Measurements from ENCODE around the gene ZNF302.
"Not testable (repeated sequence)": the region's sequence is repeated elsewhere in the genome, so short reads cannot be mapped to it uniquely, and the experiment has no call there.

Gene ZNF302

GRCh38 chr19:34665275-34665674, 12.2 kb upstream of the ZNF302 start:
- not testable (repeated sequence) for H3K36me3 Mint-ChIP-seq (ENCODE audit: low read depth); H3K4me1 Mint-ChIP-seq (ENCODE audit: low read depth); H3K27ac Mint-ChIP-seq; H3K9me3 Mint-ChIP-seq; H3K4me3 Mint-ChIP-seq; H3K27me3 Mint-ChIP-seq (ENCODE audit: low read depth); DNase-seq (ENCODE audit: low spot score)

- peaks cover 2% of the 10 kb centered on the region for H3K36me3 Mint-ChIP-seq (ENCODE audit: low read depth)
- DNase-seq (ENCODE audit: low spot score), result no peak
- H3K4me1 Mint-ChIP-seq (ENCODE audit: low read depth), result peaks cover 10% of the 10 kb centered on the region
- H3K4me3 Mint-ChIP-seq, result no peak overlapping the region
- H3K27me3 Mint-ChIP-seq (ENCODE audit: low read depth), result no peaks in the 10 kb centered on the region
- H3K27ac Mint-ChIP-seq, result peak overlapping the region; percentile 69
- no peaks in the 10 kb centered on the region for H3K9me3 Mint-ChIP-seq
Observed at GRCh38 chr19:34666200-34666957, 11.1 kb upstream of the ZNF302 start.

GRCh38 chr19:34666958-34667265, 10.6 kb upstream of the ZNF302 start:
- H3K9me3 Mint-ChIP-seq, result no peaks in the 10 kb centered on the region
- peaks cover 2% of the 10 kb centered on the region for H3K36me3 Mint-ChIP-seq (ENCODE audit: low read depth)
- H3K27ac Mint-ChIP-seq, result peak overlapping the region; percentile 69

GRCh38 chr19:34667349-34668076, 10.0 kb upstream of the ZNF302 start:
- H3K27me3 Mint-ChIP-seq (ENCODE audit: low read depth), result no peaks in the 10 kb centered on the region
- H3K27ac Mint-ChIP-seq, result peak overlapping the region; percentile 84
- DNase-seq (ENCODE audit: low spot score), result no peak
- no peaks in the 10 kb centered on the region for H3K9me3 Mint-ChIP-seq
- peaks cover 10% of the 10 kb centered on the region for H3K4me1 Mint-ChIP-seq (ENCODE audit: low read depth)
- H3K4me3 Mint-ChIP-seq, result peak overlapping the region; percentile 61
- peaks cover 2% of the 10 kb centered on the region for H3K36me3 Mint-ChIP-seq (ENCODE audit: low read depth)

More at GRCh38 chr19:34666958-34667265, 10.6 kb upstream of the ZNF302 start:
- no peak for DNase-seq (ENCODE audit: low spot score)
- H3K4me1 Mint-ChIP-seq (ENCODE audit: low read depth), result peaks cover 10% of the 10 kb centered on the region
- peak overlapping the region; percentile 56 for H3K4me3 Mint-ChIP-seq
- no peaks in the 10 kb centered on the region for H3K27me3 Mint-ChIP-seq (ENCODE audit: low read depth)

- H3K9me3 Mint-ChIP-seq; H3K4me1 Mint-ChIP-seq (ENCODE audit: low read depth); DNase-seq (ENCODE audit: low spot score); H3K27ac Mint-ChIP-seq; H3K4me3 Mint-ChIP-seq; H3K36me3 Mint-ChIP-seq (ENCODE audit: low read depth); H3K27me3 Mint-ChIP-seq (ENCODE audit: low read depth): not testable (repeated sequence)
Observed at GRCh38 chr19:34668077-34668689, 9.3 kb upstream of the ZNF302 start.

GRCh38 chr19:34668690-34669089, 8.8 kb upstream of the ZNF302 start:
- H3K4me3 Mint-ChIP-seq; H3K27ac Mint-ChIP-seq; H3K27me3 Mint-ChIP-seq (ENCODE audit: low read depth); H3K36me3 Mint-ChIP-seq (ENCODE audit: low read depth); DNase-seq (ENCODE audit: low spot score); H3K9me3 Mint-ChIP-seq; H3K4me1 Mint-ChIP-seq (ENCODE audit: low read depth): not testable (repeated sequence)

- Mint-ChIP-seq H3K27ac (no peak overlapping the region), H3K36me3 (ENCODE audit: low read depth) (peaks cover 2% of the 10 kb centered on the region), H3K4me1 (ENCODE audit: low read depth) (peaks cover 4% of the 10 kb centered on the region), H3K27me3 (ENCODE audit: low read depth) (no peaks in the 10 kb centered on the region), H3K9me3 (peaks cover 4% of the 10 kb centered on the region), H3K4me3 (no peak overlapping the region)
- DNase-seq (ENCODE audit: low spot score), result no peak
Observed at GRCh38 chr19:34669305-34669704, 8.2 kb upstream of the ZNF302 start.

GRCh38 chr19:34671972-34672371, 5.5 kb upstream of the ZNF302 start:
- no peaks in the 10 kb centered on the region for H3K27me3 Mint-ChIP-seq (ENCODE audit: low read depth)
- DNase-seq (ENCODE audit: low spot score), result no peak
- peaks cover 8% of the 10 kb centered on the region for H3K36me3 Mint-ChIP-seq (ENCODE audit: low read depth)
- peaks cover 12% of the 10 kb centered on the region for H3K4me1 Mint-ChIP-seq (ENCODE audit: low read depth)
- H3K9me3 Mint-ChIP-seq, result peaks cover 17% of the 10 kb centered on the region
- no peak overlapping the region for H3K4me3 Mint-ChIP-seq
- H3K27ac Mint-ChIP-seq, result no peak overlapping the region

GRCh38 chr19:34673590-34673989, 3.9 kb upstream of the ZNF302 start:
- no peak overlapping the region for H3K4me3 Mint-ChIP-seq
- no peak for DNase-seq (ENCODE audit: low spot score)

GRCh38 chr19:34675250-34675649, 2.2 kb upstream of the ZNF302 start:
- H3K4me1 Mint-ChIP-seq (ENCODE audit: low read depth), result peaks cover 21% of the 10 kb centered on the region
- no peak overlapping the region for H3K4me3 Mint-ChIP-seq
- H3K9me3 Mint-ChIP-seq, result peaks cover 32% of the 10 kb centered on the region
- no peaks in the 10 kb centered on the region for H3K27me3 Mint-ChIP-seq (ENCODE audit: low read depth)
- H3K27ac Mint-ChIP-seq, result no peak overlapping the region
- H3K36me3 Mint-ChIP-seq (ENCODE audit: low read depth), result peaks cover 31% of the 10 kb centered on the region
- DNase-seq (ENCODE audit: low spot score), result no peak

More at GRCh38 chr19:34673590-34673989, 3.9 kb upstream of the ZNF302 start:
- H3K27me3 Mint-ChIP-seq (ENCODE audit: low read depth), result no peaks in the 10 kb centered on the region
- H3K9me3 Mint-ChIP-seq, result peaks cover 17% of the 10 kb centered on the region
- H3K36me3 Mint-ChIP-seq (ENCODE audit: low read depth), result peaks cover 15% of the 10 kb centered on the region
- peaks cover 13% of the 10 kb centered on the region for H3K4me1 Mint-ChIP-seq (ENCODE audit: low read depth)
- H3K27ac Mint-ChIP-seq, result no peak overlapping the region

GRCh38 chr19:34675919-34676318, 1.6 kb upstream of the ZNF302 start:
- Mint-ChIP-seq H3K4me1 (ENCODE audit: low read depth) (peaks cover 21% of the 10 kb centered on the region), H3K4me3 (no peak overlapping the region), H3K36me3 (ENCODE audit: low read depth) (peaks cover 38% of the 10 kb centered on the region), H3K27me3 (ENCODE audit: low read depth) (no peaks in the 10 kb centered on the region), H3K9me3 (peaks cover 38% of the 10 kb centered on the region), H3K27ac (no peak overlapping the region)
- DNase-seq (ENCODE audit: low spot score), result no peak

GRCh38 chr19:34676697-34677385, 637 bp upstream of the ZNF302 start, which contains the start of gene SCGB2B2:
Gene SCGB2B2 (minus strand): TSS chr19:34677159. CDS start chr19:34594563, 82,596 bp downstream.
- Mint-ChIP-seq H3K4me3 (peak within 1 kb of the TSS; percentile 88), H3K27ac (peak within 1 kb of the TSS; percentile 98), H3K9me3 (peaks cover 45% of the 10 kb centered on the region), H3K4me1 (ENCODE audit: low read depth) (peaks cover 21% of the 10 kb centered on the region), H3K27me3 (ENCODE audit: low read depth) (no peaks in the 10 kb centered on the region), H3K36me3 (ENCODE audit: low read depth) (peaks cover 46% of the 10 kb centered on the region)
- DNase-seq (ENCODE audit: low spot score), result no peak

- DNase-seq (ENCODE audit: low spot score), result no peak
- Mint-ChIP-seq H3K4me1 (ENCODE audit: low read depth) (peaks cover 21% of the 10 kb centered on the region), H3K27me3 (ENCODE audit: low read depth) (no peaks in the 10 kb centered on the region), H3K27ac (peak overlapping the region; percentile 98), H3K4me3 (peak overlapping the region; percentile 88), H3K9me3 (peaks cover 55% of the 10 kb centered on the region), H3K36me3 (ENCODE audit: low read depth) (peaks cover 56% of the 10 kb centered on the region)
Observed at GRCh38 chr19:34678085-34678412, 571 bp downstream of the ZNF302 start.

- Mint-ChIP-seq H3K27ac (peak overlapping the region; percentile 73), H3K9me3 (peaks cover 57% of the 10 kb centered on the region), H3K36me3 (ENCODE audit: low read depth) (peaks cover 59% of the 10 kb centered on the region), H3K4me3 (peak overlapping the region; percentile 88), H3K27me3 (ENCODE audit: low read depth) (no peaks in the 10 kb centered on the region), H3K4me1 (ENCODE audit: low read depth) (peaks cover 21% of the 10 kb centered on the region)
- DNase-seq (ENCODE audit: low spot score), result no peak
Observed at GRCh38 chr19:34678421-34678820, 943 bp downstream of the ZNF302 start.
